ENCODE measurements around the gene POLDIP2. TPM values are rescaled to one million over a fixed set of nuclear protein-coding genes. Genes with fewer than 3 reads are reported as not detected.

POLDIP2 gene
- total RNA-seq, 1 donor from 2014 or later, result 79.1 TPM

DNA sequence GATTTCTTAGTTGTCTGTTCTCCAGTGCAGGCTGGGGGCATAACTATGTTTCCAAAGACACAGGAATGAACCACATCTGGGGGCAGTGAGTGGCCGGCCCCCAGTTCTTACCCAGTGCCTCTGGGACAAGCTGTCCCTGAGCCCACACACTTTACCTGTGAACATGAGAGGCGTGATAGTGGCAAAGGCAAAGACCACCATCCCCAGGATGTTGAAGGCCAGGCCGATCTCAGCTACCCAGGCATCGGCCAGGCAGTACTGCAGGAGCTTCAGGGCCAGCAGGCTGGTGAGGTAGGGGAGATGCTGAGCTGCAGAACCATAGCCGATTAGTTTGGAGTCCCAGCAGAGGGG is 47.1 kb upstream of the POLDIP2 start:
- TF ChIP-seq, protein P1, sequence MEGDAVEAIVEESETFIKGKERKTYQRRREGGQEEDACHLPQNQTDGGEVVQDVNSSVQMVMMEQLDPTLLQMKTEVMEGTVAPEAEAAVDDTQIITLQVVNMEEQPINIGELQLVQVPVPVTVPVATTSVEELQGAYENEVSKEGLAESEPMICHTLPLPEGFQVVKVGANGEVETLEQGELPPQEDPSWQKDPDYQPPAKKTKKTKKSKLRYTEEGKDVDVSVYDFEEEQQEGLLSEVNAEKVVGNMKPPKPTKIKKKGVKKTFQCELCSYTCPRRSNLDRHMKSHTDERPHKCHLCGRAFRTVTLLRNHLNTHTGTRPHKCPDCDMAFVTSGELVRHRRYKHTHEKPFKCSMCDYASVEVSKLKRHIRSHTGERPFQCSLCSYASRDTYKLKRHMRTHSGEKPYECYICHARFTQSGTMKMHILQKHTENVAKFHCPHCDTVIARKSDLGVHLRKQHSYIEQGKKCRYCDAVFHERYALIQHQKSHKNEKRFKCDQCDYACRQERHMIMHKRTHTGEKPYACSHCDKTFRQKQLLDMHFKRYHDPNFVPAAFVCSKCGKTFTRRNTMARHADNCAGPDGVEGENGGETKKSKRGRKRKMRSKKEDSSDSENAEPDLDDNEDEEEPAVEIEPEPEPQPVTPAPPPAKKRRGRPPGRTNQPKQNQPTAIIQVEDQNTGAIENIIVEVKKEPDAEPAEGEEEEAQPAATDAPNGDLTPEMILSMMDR (IDR thresholded peaks at IDR 0.05; ENCODE audit: insufficient read depth, low read depth, low read length), result no peak
- TF ChIP-seq EZH2 (IDR thresholded peaks at IDR 0.05; ENCODE audit: insufficient read depth, low read length), result no peak
- H3K79me2 ChIP-seq (ENCODE audit: insufficient read depth, low read length), result no peaks in the 10 kb centered on the region
- no peak for FAIRE-seq
- Mint-ChIP-seq H3K27ac (ENCODE audit: unreplicated experiment) (no peak overlapping the region), H3K4me1 (ENCODE audit: low read depth, unreplicated experiment) (peaks cover 2% of the 10 kb centered on the region), H3K36me3 (ENCODE audit: low read depth, unreplicated experiment) (peaks cover 2% of the 10 kb centered on the region), H3K4me3 (ENCODE audit: unreplicated experiment) (peak overlapping the region; percentile 6), H3K9me3 (ENCODE audit: unreplicated experiment) (no peaks in the 10 kb centered on the region), H3K27me3 (ENCODE audit: low read depth, unreplicated experiment) (peaks cover 25% of the 10 kb centered on the region)
- H4K20me1 ChIP-seq (ENCODE audit: insufficient read depth, low read length), result peaks cover 5% of the 10 kb centered on the region
- no peak overlapping the region for H3K27ac ChIP-seq (ENCODE audit: low read depth, low read length)
- H2AFZ ChIP-seq (ENCODE audit: low read depth, low read length), result no peak overlapping the region
- no peak for DNase-seq (ENCODE audit: low read depth)
- no peaks in the 10 kb centered on the region for H3K36me3 ChIP-seq (ENCODE audit: insufficient read depth, low read length)
- no peak overlapping the region for H3K9ac ChIP-seq (ENCODE audit: low read length)
- H3K4me3 ChIP-seq (ENCODE audit: insufficient read depth, low read depth, low read length), result no peak overlapping the region
- H3K4me2 ChIP-seq (ENCODE audit: low read length), result no peak overlapping the region
- H3K27me3 ChIP-seq (ENCODE audit: insufficient read depth, low read length), result peaks cover 2% of the 10 kb centered on the region
- no peaks in the 10 kb centered on the region for H3K9me3 ChIP-seq (ENCODE audit: insufficient read depth, low read depth, low read length)
- H3K4me1 ChIP-seq (ENCODE audit: insufficient read depth, low read length), result peaks cover 6% of the 10 kb centered on the region

DNA sequence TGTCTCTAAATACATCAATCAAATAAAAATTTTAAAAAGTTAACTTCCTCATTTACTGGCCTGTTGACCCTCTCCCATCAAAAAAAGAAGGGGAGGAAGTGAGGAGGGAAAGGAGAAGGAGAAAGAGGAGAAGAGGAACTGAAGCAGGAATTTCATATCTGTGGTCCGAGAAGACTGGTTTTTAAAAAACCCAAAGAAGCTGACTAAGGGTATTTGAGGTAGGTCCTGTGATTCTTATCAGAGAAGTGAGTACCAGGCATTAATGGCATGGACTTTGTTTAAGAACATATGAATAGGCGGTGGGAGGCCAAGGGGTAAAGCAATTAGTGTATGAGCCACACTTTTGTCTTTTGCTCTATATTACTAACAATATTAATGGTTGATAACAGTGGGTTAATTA is 46.7 kb upstream of the POLDIP2 start:
- no peak overlapping the region for H3K4me3 Mint-ChIP-seq (ENCODE audit: unreplicated experiment)
- H3K4me2 ChIP-seq (ENCODE audit: low read length), result no peak overlapping the region
- no peak overlapping the region for H3K4me3 ChIP-seq (ENCODE audit: insufficient read depth, low read depth, low read length)
- H3K27ac Mint-ChIP-seq (ENCODE audit: unreplicated experiment), result no peak overlapping the region
- H3K4me1 ChIP-seq (ENCODE audit: insufficient read depth, low read length), result peaks cover 6% of the 10 kb centered on the region
- H3K27me3 Mint-ChIP-seq (ENCODE audit: low read depth, unreplicated experiment), result peaks cover 25% of the 10 kb centered on the region
- peaks cover 5% of the 10 kb centered on the region for H4K20me1 ChIP-seq (ENCODE audit: insufficient read depth, low read length)
- DNase-seq (ENCODE audit: low read depth), result no peak
- no peaks in the 10 kb centered on the region for H3K9me3 ChIP-seq (ENCODE audit: insufficient read depth, low read depth, low read length)
- H3K27me3 ChIP-seq (ENCODE audit: insufficient read depth, low read length), result peaks cover 2% of the 10 kb centered on the region
- TF ChIP-seq, protein P1 (IDR thresholded peaks at IDR 0.05; ENCODE audit: insufficient read depth, low read depth, low read length), result no peak
- no peak for TF ChIP-seq EZH2 (IDR thresholded peaks at IDR 0.05; ENCODE audit: insufficient read depth, low read length)
- peaks cover 2% of the 10 kb centered on the region for H3K36me3 Mint-ChIP-seq (ENCODE audit: low read depth, unreplicated experiment)
- no peak overlapping the region for H3K9ac ChIP-seq (ENCODE audit: low read length)
- no peaks in the 10 kb centered on the region for H3K79me2 ChIP-seq (ENCODE audit: insufficient read depth, low read length)
- H2AFZ ChIP-seq (ENCODE audit: low read depth, low read length), result no peak overlapping the region
- H3K27ac ChIP-seq (ENCODE audit: low read depth, low read length), result no peak overlapping the region
- H3K4me1 Mint-ChIP-seq (ENCODE audit: low read depth, unreplicated experiment), result peaks cover 2% of the 10 kb centered on the region
- no peak for FAIRE-seq
- no peaks in the 10 kb centered on the region for H3K36me3 ChIP-seq (ENCODE audit: insufficient read depth, low read length)
- H3K9me3 Mint-ChIP-seq (ENCODE audit: unreplicated experiment), result no peaks in the 10 kb centered on the region

DNA sequence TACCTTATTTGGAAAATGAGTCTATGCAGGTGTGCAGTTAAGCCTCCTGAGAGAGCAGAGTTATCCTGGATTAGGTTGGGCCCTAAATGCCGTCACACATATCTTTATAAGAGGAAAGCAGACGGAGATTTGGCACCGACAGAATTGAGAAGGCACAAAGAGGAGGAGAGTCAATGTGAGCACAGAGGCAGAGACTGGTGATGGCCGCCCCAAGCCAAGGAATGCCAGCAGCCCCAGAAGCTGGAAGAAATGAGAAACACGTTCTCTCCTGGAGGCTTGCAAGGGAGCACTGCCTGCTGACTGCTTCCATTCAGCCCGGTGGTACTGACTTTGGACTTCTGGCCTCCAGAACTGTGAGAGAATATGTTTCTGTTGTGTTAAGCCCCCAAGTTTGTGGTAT is 45.5 kb upstream of the POLDIP2 start:
- peaks cover 18% of the 10 kb centered on the region for H3K27me3 Mint-ChIP-seq (ENCODE audit: low read depth, unreplicated experiment)
- FAIRE-seq, result no peak
- no peak overlapping the region for H3K4me3 ChIP-seq (ENCODE audit: insufficient read depth, low read depth, low read length)

More for the DNA sequence above, 45.5 kb upstream of the POLDIP2 start:
- no peak overlapping the region for H3K4me2 ChIP-seq (ENCODE audit: low read length)
- TF ChIP-seq, protein P1 (IDR thresholded peaks at IDR 0.05; ENCODE audit: insufficient read depth, low read depth, low read length), result no peak
- TF ChIP-seq EZH2 (IDR thresholded peaks at IDR 0.05; ENCODE audit: insufficient read depth, low read length), result no peak
- no peak overlapping the region for H3K4me3 Mint-ChIP-seq (ENCODE audit: unreplicated experiment)
- H3K79me2 ChIP-seq (ENCODE audit: insufficient read depth, low read length), result no peaks in the 10 kb centered on the region
- no peak overlapping the region for H3K27ac Mint-ChIP-seq (ENCODE audit: unreplicated experiment)
- no peak overlapping the region for H2AFZ ChIP-seq (ENCODE audit: low read depth, low read length)
- peaks cover 13% of the 10 kb centered on the region for H3K36me3 Mint-ChIP-seq (ENCODE audit: low read depth, unreplicated experiment)
- DNase-seq (ENCODE audit: low read depth), result no peak
- no peak overlapping the region for H3K27ac ChIP-seq (ENCODE audit: low read depth, low read length)
- H4K20me1 ChIP-seq (ENCODE audit: insufficient read depth, low read length), result peaks cover 5% of the 10 kb centered on the region
- H3K4me1 ChIP-seq (ENCODE audit: insufficient read depth, low read length), result peaks cover 6% of the 10 kb centered on the region
- no peaks in the 10 kb centered on the region for H3K36me3 ChIP-seq (ENCODE audit: insufficient read depth, low read length)
- no peak overlapping the region for H3K9ac ChIP-seq (ENCODE audit: low read length)
- H3K9me3 ChIP-seq (ENCODE audit: insufficient read depth, low read depth, low read length), result no peaks in the 10 kb centered on the region
- H3K27me3 ChIP-seq (ENCODE audit: insufficient read depth, low read length), result peaks cover 2% of the 10 kb centered on the region
- H3K9me3 Mint-ChIP-seq (ENCODE audit: unreplicated experiment), result no peaks in the 10 kb centered on the region
- peaks cover 8% of the 10 kb centered on the region for H3K4me1 Mint-ChIP-seq (ENCODE audit: low read depth, unreplicated experiment)
